ENCODE results near the gene PEX5L.

The PEX5L gene

DNA sequence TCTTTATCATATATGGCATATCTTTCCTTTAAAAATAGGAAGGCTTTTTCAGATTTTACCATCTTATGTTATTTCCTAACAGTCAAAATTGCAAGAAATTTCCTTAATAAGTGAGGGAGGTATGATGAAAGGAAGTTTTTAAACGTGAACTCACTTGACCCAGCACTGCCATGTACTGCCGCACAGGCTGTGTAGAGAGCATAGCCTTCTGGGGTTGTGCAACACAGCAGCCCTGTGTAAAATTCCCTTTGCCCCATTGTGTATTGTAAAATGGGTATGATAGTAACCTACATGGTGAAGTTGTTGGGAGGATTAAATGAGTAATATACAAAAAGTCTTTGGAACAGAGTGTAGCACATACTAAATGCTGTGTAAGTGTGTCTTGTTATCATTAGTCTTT lies 78.6 kb downstream of the PEX5L start:
- TF ChIP-seq, protein P1, sequence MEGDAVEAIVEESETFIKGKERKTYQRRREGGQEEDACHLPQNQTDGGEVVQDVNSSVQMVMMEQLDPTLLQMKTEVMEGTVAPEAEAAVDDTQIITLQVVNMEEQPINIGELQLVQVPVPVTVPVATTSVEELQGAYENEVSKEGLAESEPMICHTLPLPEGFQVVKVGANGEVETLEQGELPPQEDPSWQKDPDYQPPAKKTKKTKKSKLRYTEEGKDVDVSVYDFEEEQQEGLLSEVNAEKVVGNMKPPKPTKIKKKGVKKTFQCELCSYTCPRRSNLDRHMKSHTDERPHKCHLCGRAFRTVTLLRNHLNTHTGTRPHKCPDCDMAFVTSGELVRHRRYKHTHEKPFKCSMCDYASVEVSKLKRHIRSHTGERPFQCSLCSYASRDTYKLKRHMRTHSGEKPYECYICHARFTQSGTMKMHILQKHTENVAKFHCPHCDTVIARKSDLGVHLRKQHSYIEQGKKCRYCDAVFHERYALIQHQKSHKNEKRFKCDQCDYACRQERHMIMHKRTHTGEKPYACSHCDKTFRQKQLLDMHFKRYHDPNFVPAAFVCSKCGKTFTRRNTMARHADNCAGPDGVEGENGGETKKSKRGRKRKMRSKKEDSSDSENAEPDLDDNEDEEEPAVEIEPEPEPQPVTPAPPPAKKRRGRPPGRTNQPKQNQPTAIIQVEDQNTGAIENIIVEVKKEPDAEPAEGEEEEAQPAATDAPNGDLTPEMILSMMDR (IDR thresholded peaks at IDR 0.05; ENCODE audit: low read depth, low read length), result no peak
- H3K4me3 ChIP-seq (ENCODE audit: low read depth, low read length), result no peak overlapping the region

GRCh38 chr3:179957264-179957845 lies 79.4 kb downstream of the PEX5L start:
- TF ChIP-seq, protein P1 (IDR thresholded peaks at IDR 0.05; ENCODE audit: low read depth, low read length), result no peak
- H3K4me3 ChIP-seq (ENCODE audit: low read depth, low read length), result no peak overlapping the region

DNA sequence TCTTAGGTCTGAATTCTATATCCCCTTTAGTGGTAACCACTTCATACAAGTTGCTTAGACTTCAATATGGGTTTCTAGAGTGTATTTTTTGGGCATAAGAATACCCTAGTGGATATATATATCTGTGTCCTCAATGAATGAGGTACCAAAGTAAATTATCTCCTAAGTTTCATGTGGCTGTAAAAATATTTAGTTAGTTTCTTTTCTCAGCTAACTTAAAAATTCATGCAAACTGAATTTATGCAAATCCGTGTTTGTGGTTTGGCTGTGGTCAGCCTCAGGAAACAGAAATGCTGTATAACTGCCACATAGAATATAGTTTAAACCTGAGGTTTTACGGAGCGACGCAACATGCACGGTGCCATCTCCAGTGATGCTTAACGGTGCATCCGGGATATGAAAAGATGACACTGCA lies 80.3 kb downstream of the PEX5L start:
- no peak overlapping the region for H3K4me3 ChIP-seq (ENCODE audit: low read depth, low read length)
- TF ChIP-seq, protein P1 (IDR thresholded peaks at IDR 0.05; ENCODE audit: low read depth, low read length), result no peak

GRCh38 chr3:179955809-179956208 lies 80.9 kb downstream of the PEX5L start:
- TF ChIP-seq, protein P1 (IDR thresholded peaks at IDR 0.05; ENCODE audit: low read depth, low read length), result no peak
- H3K4me3 ChIP-seq (ENCODE audit: low read depth, low read length), result no peak overlapping the region

- H3K4me3 ChIP-seq (ENCODE audit: low read depth, low read length), result no peak overlapping the region
Measured at GRCh38 chr3:179955286-179955685, 81.5 kb downstream of the PEX5L start.

GRCh38 chr3:179953993-179954870 lies 82.5 kb downstream of the PEX5L start:
- TF ChIP-seq, protein P1 (IDR thresholded peaks at IDR 0.05; ENCODE audit: low read depth, low read length), result no peak
- H3K4me3 ChIP-seq (ENCODE audit: low read depth, low read length), result no peak overlapping the region

More at GRCh38 chr3:179955286-179955685, 81.5 kb downstream of the PEX5L start:
- TF ChIP-seq, protein P1 (IDR thresholded peaks at IDR 0.05; ENCODE audit: low read depth, low read length), result no peak

DNA sequence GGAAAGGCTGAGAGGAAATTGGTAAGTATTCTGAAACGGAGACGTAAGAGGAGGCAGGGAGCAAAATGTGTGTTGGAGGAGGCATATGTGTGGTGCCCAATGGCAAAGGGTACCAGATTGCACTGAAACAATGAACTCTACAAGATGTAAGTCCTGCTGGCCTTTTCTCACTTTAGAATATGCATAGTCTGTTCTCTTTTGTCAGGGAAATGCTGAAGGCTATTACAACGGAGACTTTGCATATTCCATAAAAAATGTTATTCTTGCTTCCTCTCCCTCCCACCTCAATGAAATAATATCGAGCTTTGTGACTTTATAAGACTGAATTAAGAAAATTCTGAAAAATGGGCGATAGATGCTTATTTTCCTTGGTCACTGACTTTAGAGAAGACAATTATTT lies 85.9 kb downstream of the PEX5L start:
- H3K4me3 ChIP-seq (ENCODE audit: low read depth, low read length), result no peak overlapping the region
- TF ChIP-seq, protein P1 (IDR thresholded peaks at IDR 0.05; ENCODE audit: low read depth, low read length), result no peak
